Uterus (tissue), 2 donors: ENCODE measurements around the gene HPS4.

Experiments
- CTCF ChIP-seq, 4 experiments: fragments of 200-600 bp in 2 of 4; fragments of 450-650 bp in 2 of 4; sonication (generic) in 2 of 4; IDR thresholded peaks; one replicate each; pipeline ENCODE4 v1.5.1; 2016 to 2019; ENCODE audit warnings: antibody characterized with exemption in 4 of 4, mild to moderate bottlenecking in 2 of 4, moderate library complexity in 1 of 4
- POLR2A ChIP-seq, 2 donors: fragments of 450-650 bp; IDR thresholded peaks; one replicate each; pipeline ENCODE4 v1.6.1; 2016; ENCODE audit warnings: antibody characterized with exemption in 2 of 2, mild to moderate bottlenecking in 1 of 2, moderate library complexity in 1 of 2

GRCh38 chr22:26450453-26451185 is 33.0 kb downstream of the HPS4 start:
- no peak for TF ChIP-seq POLR2A (IDR thresholded peaks at IDR 0.05)
- no peak for TF ChIP-seq CTCF (IDR thresholded peaks at IDR 0.05)
